Mucosa of rectum (tissue), 2 donors: ENCODE results near the gene TNFAIP8L3.

Experiments used
- H3K27ac ChIP-seq, 2 donors: one replicate each; pipeline ENCODE4 v1.7.0; 2013; ENCODE audit warnings: inconsistent platforms in 2 of 2, low read depth in 2 of 2, low read length in 2 of 2
- H3K27me3 ChIP-seq, 2 donors: one replicate each; pipeline ENCODE4 v1.7.0; 2013; ENCODE audit warnings: low read length in 2 of 2; ENCODE audit not compliant: control insufficient read depth in 2 of 2, insufficient read depth in 2 of 2
- H3K36me3 ChIP-seq, 2 donors: one replicate each; pipeline ENCODE4 v1.7.0; 2013; ENCODE audit warnings: low read length in 2 of 2; ENCODE audit not compliant: control insufficient read depth in 2 of 2, insufficient read depth in 2 of 2
- H3K4me1 ChIP-seq, 2 donors: one replicate each; pipeline ENCODE4 v1.7.0; 2013; ENCODE audit warnings: low read length in 2 of 2, mild to moderate bottlenecking in 1 of 2; ENCODE audit not compliant: control insufficient read depth in 2 of 2, insufficient read depth in 2 of 2
- H3K4me3 ChIP-seq, 2 donors: one replicate each; pipeline ENCODE4 v1.7.0; 2013; ENCODE audit warnings: low read length in 2 of 2
- H3K9ac ChIP-seq, 2 donors: one replicate each; pipeline ENCODE4 v1.7.0; 2013; ENCODE audit warnings: low read length in 2 of 2, low read depth in 1 of 2, mild to moderate bottlenecking in 1 of 2
- H3K9me3 ChIP-seq, 2 donors: one replicate each; pipeline ENCODE4 v1.7.0; 2013; ENCODE audit warnings: low read length in 2 of 2; ENCODE audit not compliant: control insufficient read depth in 2 of 2
- donor health status: healthy.
- donor health status: Normal muscosa, but diverticular disease.

TNFAIP8L3 gene

GRCh38 chr15:51103330-51103729 is 8.6 kb upstream of the TNFAIP8L3 start:
- no peaks in the 10 kb centered on the region for H3K9me3 ChIP-seq
- H3K27me3 ChIP-seq, result peaks cover 0 to 2% of the 10 kb centered on the region in 2 donors
- H3K4me1 ChIP-seq, result no peaks in the 10 kb centered on the region
- H3K27ac ChIP-seq, result no peak overlapping the region
- H3K4me3 ChIP-seq, result no peak overlapping the region
- H3K9ac ChIP-seq, result no peak overlapping the region
- H3K36me3 ChIP-seq, result no peaks in the 10 kb centered on the region

DNA sequence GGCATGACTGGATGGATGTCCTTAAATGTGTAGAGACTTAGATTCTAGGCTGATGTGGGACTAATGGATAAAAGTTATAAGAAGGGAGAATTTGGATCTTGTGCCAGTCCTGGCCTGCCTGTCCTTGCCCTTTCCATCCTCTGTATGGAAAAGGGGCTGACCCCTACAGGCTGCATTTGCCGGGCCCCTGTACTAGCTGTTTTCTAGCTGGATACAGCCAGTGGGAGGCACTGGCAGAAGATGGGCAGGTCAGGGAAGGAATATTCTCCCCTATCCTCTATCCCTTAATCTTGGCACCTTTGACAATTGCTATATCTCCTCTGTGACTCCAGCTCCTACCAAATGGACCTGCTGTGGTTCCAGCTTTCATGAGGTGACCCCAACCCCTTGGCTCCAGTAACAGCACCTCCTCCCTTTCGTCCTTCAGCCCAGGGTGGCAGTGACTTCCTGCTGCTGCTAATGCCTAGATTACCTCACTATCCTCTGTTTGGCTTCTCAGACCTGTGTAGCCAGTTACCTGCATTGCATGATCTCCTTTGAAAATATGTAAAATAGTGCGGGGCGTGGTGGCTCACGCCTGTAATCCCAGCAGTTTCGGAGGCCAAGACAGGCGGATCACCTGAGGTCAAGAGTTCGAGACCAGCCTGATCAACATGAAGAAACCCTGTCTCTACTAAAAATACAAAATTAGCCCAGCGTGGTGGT is 6.2 kb upstream of the TNFAIP8L3 start:
- Histone ChIP-seq H3K36me3 (no peaks in the 10 kb centered on the region), H3K4me3 (no peak overlapping the region), H3K9ac (no peak overlapping the region), H3K4me1 (peaks cover 0 to 2% of the 10 kb centered on the region in 2 donors), H3K9me3 (no peaks in the 10 kb centered on the region), H3K27me3 (peaks cover 0 to 5% of the 10 kb centered on the region in 2 donors), H3K27ac (no peak overlapping the region)

DNA sequence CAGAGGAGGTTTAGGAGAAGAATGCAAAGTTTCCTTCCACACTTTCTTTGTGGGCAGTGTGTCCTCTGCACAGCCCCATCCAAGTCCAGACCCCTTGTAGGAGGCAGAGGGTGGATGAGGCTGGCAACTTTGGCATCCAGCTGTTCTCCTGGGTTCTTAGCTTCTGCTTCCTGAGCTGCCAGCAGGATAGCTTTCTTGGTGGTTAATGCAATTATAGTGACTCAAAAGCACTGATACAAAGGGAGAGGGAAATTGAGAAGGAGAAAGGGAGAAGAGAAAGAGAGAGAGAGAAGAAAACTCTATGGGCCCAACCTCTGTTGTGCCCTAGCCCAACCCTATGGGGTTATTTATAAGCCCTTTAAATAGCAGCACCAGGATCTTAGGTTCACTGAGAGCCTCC is 4.5 kb upstream of the TNFAIP8L3 start:
- Histone ChIP-seq H3K4me1 (peaks cover 0 to 5% of the 10 kb centered on the region in 2 donors), H3K4me3 (no peak overlapping the region), H3K9ac (no peak overlapping the region), H3K36me3 (no peaks in the 10 kb centered on the region), H3K27me3 (peaks cover 0 to 6% of the 10 kb centered on the region in 2 donors), H3K27ac (no peak overlapping the region), H3K9me3 (no peaks in the 10 kb centered on the region)

DNA sequence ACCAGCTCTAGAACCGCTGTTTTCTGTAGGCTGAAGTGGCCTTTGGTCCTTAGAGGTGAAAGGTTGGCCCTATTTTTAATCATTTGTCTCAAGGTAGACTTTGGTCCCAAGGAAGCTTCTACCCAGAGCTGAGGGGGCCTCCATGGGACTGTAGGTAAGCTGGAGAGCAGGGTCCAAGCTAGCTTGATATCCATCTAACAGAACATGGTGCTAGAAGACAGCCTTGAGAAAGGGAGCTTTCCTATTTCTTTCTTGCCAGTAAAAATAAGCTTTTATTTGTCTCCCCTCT is 3.6 kb upstream of the TNFAIP8L3 start:
- H3K27ac ChIP-seq, result no peak overlapping the region
- peaks cover 0 to 6% of the 10 kb centered on the region in 2 donors for H3K27me3 ChIP-seq
- no peak overlapping the region for H3K9ac ChIP-seq
- H3K4me1 ChIP-seq, result peaks cover 0 to 5% of the 10 kb centered on the region in 2 donors
- H3K9me3 ChIP-seq, result no peaks in the 10 kb centered on the region
- H3K4me3 ChIP-seq, result no peak overlapping the region
- no peaks in the 10 kb centered on the region for H3K36me3 ChIP-seq

- H3K36me3 ChIP-seq, result no peaks in the 10 kb centered on the region
- no peak overlapping the region for H3K27ac ChIP-seq
- no peak overlapping the region for H3K4me3 ChIP-seq
- no peaks in the 10 kb centered on the region for H3K9me3 ChIP-seq
- H3K4me1 ChIP-seq, result peaks cover 0 to 5% of the 10 kb centered on the region in 2 donors
- H3K9ac ChIP-seq, result no peak overlapping the region
- peaks cover 0 to 6% of the 10 kb centered on the region in 2 donors for H3K27me3 ChIP-seq
These were observed 3.0 kb upstream of the TNFAIP8L3 start for GRCh38 chr15:51097553-51098330.

- H3K36me3 ChIP-seq, result no peaks in the 10 kb centered on the region
- H3K9ac ChIP-seq, result no peak overlapping the region
- no peak overlapping the region for H3K27ac ChIP-seq
- H3K27me3 ChIP-seq, result peaks cover 0 to 6% of the 10 kb centered on the region in 2 donors
- no peak overlapping the region for H3K4me3 ChIP-seq
- H3K9me3 ChIP-seq, result no peaks in the 10 kb centered on the region
- peaks cover 5 to 7% of the 10 kb centered on the region in 2 donors for H3K4me1 ChIP-seq
These were observed 2.3 kb upstream of the TNFAIP8L3 start for GRCh38 chr15:51096976-51097375.

DNA sequence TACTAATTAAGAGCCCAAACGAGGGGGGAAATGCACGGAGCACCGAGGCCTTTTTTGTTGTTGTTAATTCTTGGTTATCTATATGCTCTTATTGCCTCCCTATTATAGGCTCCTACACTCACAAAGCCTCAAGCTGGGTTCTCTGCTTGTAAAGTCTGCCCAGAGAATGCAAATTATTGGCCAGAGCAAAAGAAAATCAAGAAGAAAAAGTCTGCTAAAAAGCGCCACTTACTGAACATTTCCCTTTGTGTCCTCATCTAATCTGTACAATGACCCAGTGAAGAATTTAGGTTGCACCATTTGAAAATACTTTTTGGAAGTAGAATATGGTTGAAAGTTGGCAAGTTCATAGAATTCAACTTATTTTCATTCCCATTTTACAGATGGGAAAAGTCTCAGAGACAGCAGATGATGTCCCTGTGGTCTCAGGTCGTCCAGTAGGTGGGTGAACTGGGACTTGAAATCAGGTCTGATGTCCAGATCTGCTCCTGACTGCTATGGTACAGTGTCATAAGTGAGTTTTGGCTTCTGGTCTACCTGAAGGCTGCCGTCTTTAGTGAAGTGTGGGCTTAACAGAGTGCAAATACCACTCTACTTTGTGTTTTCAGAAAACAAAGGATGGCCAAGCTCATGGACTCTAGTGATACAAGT is 1.1 kb upstream of the TNFAIP8L3 start:
- H3K27ac ChIP-seq, result no peak overlapping the region
- no peaks in the 10 kb centered on the region for H3K36me3 ChIP-seq
- H3K27me3 ChIP-seq, result peaks cover 0 to 6% of the 10 kb centered on the region in 2 donors
- H3K9me3 ChIP-seq, result no peaks in the 10 kb centered on the region
- H3K9ac ChIP-seq, result peak overlapping the region in 1 of 2 donors; percentile 18
- H3K4me3 ChIP-seq, result no peak overlapping the region
- peaks cover 5 to 7% of the 10 kb centered on the region in 2 donors for H3K4me1 ChIP-seq

DNA sequence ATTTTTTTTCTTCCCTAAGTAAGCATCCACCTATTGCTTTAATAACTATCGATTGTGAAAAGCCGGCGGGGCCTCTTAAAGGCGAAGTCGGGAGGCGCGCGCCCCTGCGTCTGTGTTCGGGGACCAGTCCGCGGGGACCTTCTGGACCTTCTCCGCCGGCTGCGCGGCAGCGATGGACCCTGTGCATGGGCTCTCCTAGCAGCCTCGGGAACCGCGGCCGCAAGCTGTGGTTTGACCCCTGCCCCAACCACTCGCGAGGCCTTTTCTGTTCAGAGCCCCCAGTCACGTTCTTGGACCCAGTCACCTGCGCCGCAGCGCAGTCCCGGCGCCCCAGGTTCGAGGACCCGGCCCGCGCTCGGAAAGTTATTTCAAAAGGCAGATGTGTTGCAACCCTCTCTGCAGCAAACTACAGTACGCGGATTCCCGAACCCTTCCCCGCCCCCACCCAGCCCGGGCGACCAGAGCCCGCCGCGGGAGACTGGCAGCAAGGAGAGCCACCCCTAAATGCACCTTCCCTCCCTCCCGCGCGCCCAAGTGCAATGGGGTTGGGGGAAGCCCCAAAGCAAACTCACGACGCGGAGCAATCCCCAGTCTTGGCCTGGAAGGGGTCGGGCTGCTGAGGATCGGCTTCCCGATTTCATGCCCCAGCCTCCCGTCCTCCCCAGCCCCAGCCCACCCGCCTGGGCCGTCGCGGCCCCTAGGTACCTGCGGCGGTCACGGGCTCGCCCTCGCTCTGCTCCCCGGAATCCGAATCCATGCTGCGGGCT is 684 bp downstream of the TNFAIP8L3 start:
- H3K27ac ChIP-seq, result peak overlapping the region in 1 of 2 donors; percentile 22
- peaks cover 5 to 7% of the 10 kb centered on the region in 2 donors for H3K4me1 ChIP-seq

DNA sequence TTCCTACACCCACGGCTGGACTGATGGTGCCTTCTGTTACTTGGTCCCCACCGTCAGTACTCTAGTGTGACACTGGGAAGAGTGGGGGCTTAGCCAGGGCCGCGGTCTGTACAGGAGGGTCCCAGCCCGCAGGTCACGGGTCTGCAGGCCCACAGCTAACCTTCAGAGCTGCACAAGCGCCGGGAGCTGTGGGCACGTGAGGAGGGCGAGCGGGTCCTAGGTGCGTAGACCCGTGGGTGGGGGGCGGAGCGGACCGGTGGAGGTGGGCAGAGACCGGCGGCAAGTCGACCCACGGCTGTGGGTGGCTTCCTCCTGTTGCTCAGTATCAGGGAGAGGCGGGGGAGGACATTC is 1.2 kb downstream of the TNFAIP8L3 start:
- Histone ChIP-seq H3K9ac (peak overlapping the region in 1 of 2 donors; percentile 14), H3K4me1 (peaks cover 5 to 7% of the 10 kb centered on the region in 2 donors), H3K9me3 (no peaks in the 10 kb centered on the region), H3K36me3 (no peaks in the 10 kb centered on the region), H3K27ac (peak overlapping the region in 1 of 2 donors; percentile 12), H3K27me3 (peaks cover 3 to 4% of the 10 kb centered on the region in 2 donors), H3K4me3 (peak overlapping the region in 1 of 2 donors; percentile 65)

More for the DNA sequence above, 684 bp downstream of the TNFAIP8L3 start:
- Histone ChIP-seq H3K4me3 (peak overlapping the region; percentile 55 to 65), H3K9me3 (no peaks in the 10 kb centered on the region), H3K27me3 (peaks cover 3 to 4% of the 10 kb centered on the region in 2 donors), H3K9ac (peak overlapping the region in 1 of 2 donors; percentile 14), H3K36me3 (no peaks in the 10 kb centered on the region)
